Effector memory CD4-positive, alpha-beta T cell (primary cell): Measurements from ENCODE around the gene ABCB9.

Experiments used
- DNase-seq, 3 donors: peaks; one replicate each; pipeline ENCODE4 v3.0.0-alpha.2; 2020
- H3K27ac ChIP-seq: 2 replicates; pipeline ENCODE4 v1.7.0; 2013; ENCODE audit warnings: mild to moderate bottlenecking, low read length, moderate library complexity; ENCODE audit not compliant: insufficient read depth, poor library complexity, severe bottlenecking
- H3K27me3 ChIP-seq: replicated peaks from 2 replicates; pipeline ENCODE4 v1.7.0; 2013; ENCODE audit warnings: mild to moderate bottlenecking, low read length; ENCODE audit not compliant: insufficient read depth, control insufficient read depth, poor library complexity, severe bottlenecking
- H3K36me3 ChIP-seq: 2 replicates; pipeline ENCODE4 v1.7.0; 2013; ENCODE audit warnings: mild to moderate bottlenecking, low read length, moderate library complexity; ENCODE audit not compliant: control insufficient read depth, insufficient read depth
- H3K4me1 ChIP-seq: 2 replicates; pipeline ENCODE4 v1.7.0; 2013; ENCODE audit warnings: low read length, mild to moderate bottlenecking; ENCODE audit not compliant: control insufficient read depth, insufficient read depth, poor library complexity, severe bottlenecking
- H3K4me3 ChIP-seq: 2 replicates; pipeline ENCODE4 v1.7.0; 2013; ENCODE audit warnings: low read length, low read depth, mild to moderate bottlenecking; ENCODE audit not compliant: insufficient read depth, poor library complexity, severe bottlenecking
- H3K9me3 ChIP-seq: 2 replicates; pipeline ENCODE4 v1.7.0; 2013; ENCODE audit warnings: mild to moderate bottlenecking, low read length, moderate library complexity; ENCODE audit not compliant: control insufficient read depth

ABCB9 gene

GRCh38 chr12:122887819-122888212 is 78.4 kb downstream of the ABCB9 start:
- no peaks in the 10 kb centered on the region for H3K27me3 ChIP-seq
- H3K36me3 ChIP-seq: no peaks in the 10 kb centered on the region
- H3K9me3 ChIP-seq: no peaks in the 10 kb centered on the region
- H3K4me1 ChIP-seq: peaks cover 25% of the 10 kb centered on the region
- DNase-seq: no peak
- peak overlapping the region; percentile 72 for H3K27ac ChIP-seq
- H3K4me3 ChIP-seq: peak overlapping the region; percentile 16

- Histone ChIP-seq H3K36me3 (no peaks in the 10 kb centered on the region), H3K4me3 (peak overlapping the region; percentile 16), H3K9me3 (no peaks in the 10 kb centered on the region), H3K4me1 (peaks cover 25% of the 10 kb centered on the region), H3K27me3 (no peaks in the 10 kb centered on the region), H3K27ac (peak overlapping the region; percentile 72)
- peak in 1 of 3 donors; percentile 30 for DNase-seq
These were observed 79.1 kb downstream of the ABCB9 start for GRCh38 chr12:122886851-122887818.

- no peaks in the 10 kb centered on the region for H3K36me3 ChIP-seq
- H3K27me3 ChIP-seq: no peaks in the 10 kb centered on the region
- H3K4me1 ChIP-seq: peaks cover 25% of the 10 kb centered on the region
- H3K9me3 ChIP-seq: no peaks in the 10 kb centered on the region
- H3K4me3 ChIP-seq: no peak overlapping the region
- DNase-seq: no peak
- H3K27ac ChIP-seq: no peak overlapping the region
These were observed 80.1 kb downstream of the ABCB9 start for GRCh38 chr12:122886161-122886560.

- no peak overlapping the region for H3K27ac ChIP-seq
These were observed 81.4 kb downstream of the ABCB9 start for GRCh38 chr12:122884860-122885259.

GRCh38 chr12:122884091-122884826 is 82.0 kb downstream of the ABCB9 start:
- Histone ChIP-seq H3K9me3 (no peaks in the 10 kb centered on the region), H3K4me1 (peaks cover 20% of the 10 kb centered on the region), H3K36me3 (no peaks in the 10 kb centered on the region), H3K27ac (no peak overlapping the region), H3K4me3 (no peak overlapping the region), H3K27me3 (no peaks in the 10 kb centered on the region)
- no peak for DNase-seq

More at GRCh38 chr12:122884860-122885259, 81.4 kb downstream of the ABCB9 start:
- H3K36me3 ChIP-seq: no peaks in the 10 kb centered on the region
- no peaks in the 10 kb centered on the region for H3K9me3 ChIP-seq
- H3K27me3 ChIP-seq: no peaks in the 10 kb centered on the region
- no peak for DNase-seq
- H3K4me1 ChIP-seq: peaks cover 25% of the 10 kb centered on the region
- H3K4me3 ChIP-seq: no peak overlapping the region

- H3K4me1 ChIP-seq: peaks cover 20% of the 10 kb centered on the region
- H3K4me3 ChIP-seq: no peak overlapping the region
- H3K27me3 ChIP-seq: no peaks in the 10 kb centered on the region
- DNase-seq: no peak
- H3K27ac ChIP-seq: no peak overlapping the region
- no peaks in the 10 kb centered on the region for H3K9me3 ChIP-seq
- no peaks in the 10 kb centered on the region for H3K36me3 ChIP-seq
These were observed 83.2 kb downstream of the ABCB9 start for GRCh38 chr12:122882908-122883558.

GRCh38 chr12:122880668-122881067 is 85.6 kb downstream of the ABCB9 start:
- no peak overlapping the region for H3K27ac ChIP-seq
- no peaks in the 10 kb centered on the region for H3K36me3 ChIP-seq

GRCh38 chr12:122880155-122880667 is 86.1 kb downstream of the ABCB9 start:
- DNase-seq: no peak
- no peaks in the 10 kb centered on the region for H3K9me3 ChIP-seq
- H3K4me3 ChIP-seq: no peak overlapping the region
- no peaks in the 10 kb centered on the region for H3K36me3 ChIP-seq
- H3K27ac ChIP-seq: no peak overlapping the region
- H3K27me3 ChIP-seq: no peaks in the 10 kb centered on the region
- H3K4me1 ChIP-seq: peaks cover 15% of the 10 kb centered on the region

More at GRCh38 chr12:122880668-122881067, 85.6 kb downstream of the ABCB9 start:
- Histone ChIP-seq H3K4me1 (peaks cover 15% of the 10 kb centered on the region), H3K4me3 (no peak overlapping the region), H3K9me3 (no peaks in the 10 kb centered on the region), H3K27me3 (no peaks in the 10 kb centered on the region)
- no peak for DNase-seq
